SK-N-SH (cell line): ENCODE results near the gene CHMP6. TPM values are rescaled to one million over a fixed set of nuclear protein-coding genes. Genes with fewer than 3 reads are reported as not detected.

Experiments
- CTCF ChIA-PET: fragments of 300-600, 350-600 bp; formaldehyde crosslinking; extraction: SDS; loops from one replicate; lab custom pipeline; 2021; lab: Yijun Ruan, JAX
- POLR2A ChIA-PET: fragments of 350-600 bp; sonication (Branson Sonifier 250); formaldehyde crosslinking; extraction: SDS; loops from one replicate; lab custom pipeline; 2020; ENCODE audit warnings: antibody characterized with exemption, inconsistent platforms; lab: Yijun Ruan, JAX
- DNase-seq: peaks from one replicate; pipeline ENCODE4 v3.0.0; 2012
- H2AFZ ChIP-seq: fragments of 200-600 bp; sonication (generic); 2 replicates; pipeline ENCODE4 v1.8.1; 2016; ENCODE audit warnings: antibody characterized with exemption, mild to moderate bottlenecking, low read depth
- H3F3A ChIP-seq: fragments of 200-600 bp; sonication (generic); replicated peaks from 2 replicates; pipeline ENCODE3; 2016; ENCODE audit warnings: antibody characterized with exemption, mild to moderate bottlenecking; ENCODE audit not compliant: insufficient read depth
- H3K27ac ChIP-seq, 2 experiments: fragments of 200-500 bp in 1 of 2; fragments of 200-600 bp in 1 of 2; sonication (Bioruptor generic) in 1 of 2; sonication (generic), shearing (Covaris generic) in 1 of 2; 2 replicates each; pipeline versions ENCODE4 v1.5.1 to v1.6.1; 2014 to 2016; ENCODE audit warnings: low read depth in 2 of 2, inconsistent platforms in 1 of 2, low read length in 1 of 2, mild to moderate bottlenecking in 1 of 2, mixed read lengths in 1 of 2
- H3K27me3 ChIP-seq: fragments of 200-600 bp; sonication (generic), shearing (Covaris generic); 2 replicates; pipeline ENCODE4 v1.6.1; 2016; ENCODE audit warnings: mixed run types; ENCODE audit not compliant: insufficient read depth
- H3K36me3 ChIP-seq, 2 experiments: fragments of 200-500 bp in 1 of 2; fragments of 200-600 bp in 1 of 2; sonication (Bioruptor generic) in 1 of 2; sonication (generic) in 1 of 2; replicated peaks in 1 of 2; 2 replicates each; pipeline versions ENCODE3 to v1.5.1; 2014 to 2016; ENCODE audit warnings: low read length in 1 of 2, mild to moderate bottlenecking in 1 of 2; ENCODE audit not compliant: insufficient read depth in 2 of 2, control insufficient read depth in 1 of 2
- H3K4me1 ChIP-seq, 2 experiments: fragments of 200-500 bp in 1 of 2; fragments of 200-600 bp in 1 of 2; sonication (Bioruptor generic) in 1 of 2; sonication (generic), shearing (Covaris generic) in 1 of 2; 2 replicates each; pipeline versions ENCODE4 v1.5.1 to v1.6.1; 2014 to 2016; ENCODE audit warnings: low read depth in 1 of 2, low read length in 1 of 2, mixed run types in 1 of 2; ENCODE audit not compliant: insufficient read depth in 2 of 2, control insufficient read depth in 1 of 2
- H3K4me2 ChIP-seq: fragments of 200-600 bp; sonication (generic), shearing (Covaris generic); 2 replicates; pipeline ENCODE4 v1.6.1; 2017; ENCODE audit warnings: mixed run types
- H3K4me3 ChIP-seq, 2 experiments: fragments of 200-500 bp in 1 of 2; fragments of 200-600 bp in 1 of 2; sonication (Bioruptor generic) in 1 of 2; sonication (generic), shearing (Covaris generic) in 1 of 2; 2 replicates each; pipeline versions ENCODE4 v1.5.1 to v1.8.1; 2014 to 2016; ENCODE audit warnings: low read depth in 2 of 2, inconsistent platforms in 1 of 2, low read length in 1 of 2, mild to moderate bottlenecking in 1 of 2, mixed read lengths in 1 of 2, moderate library complexity in 1 of 2
- H3K79me2 ChIP-seq: fragments of 200-600 bp; sonication (generic); 2 replicates; pipeline ENCODE4 v1.8.1; 2017; ENCODE audit warnings: mild to moderate bottlenecking; ENCODE audit not compliant: insufficient read depth
- H3K9ac ChIP-seq: fragments of 200-600 bp; sonication (generic); 2 replicates; pipeline ENCODE4 v1.6.1; 2017; ENCODE audit warnings: mixed run types
- H3K9me2 ChIP-seq: fragments of 200-600 bp; sonication (generic); 2 replicates; pipeline ENCODE4 v1.6.1; 2017; ENCODE audit warnings: mixed run types
- H3K9me3 ChIP-seq: fragments of 200-600 bp; sonication (generic); 2 replicates; pipeline ENCODE4 v1.6.1; 2017; ENCODE audit warnings: mixed run types, mild to moderate bottlenecking, moderate library complexity
- H4K20me1 ChIP-seq: fragments of 200-600 bp; sonication (generic); 2 replicates; pipeline ENCODE4 v1.6.1; 2017; ENCODE audit warnings: mild to moderate bottlenecking, mixed run types; ENCODE audit not compliant: insufficient read depth
- ELF1 ChIP-seq: IDR thresholded peaks from 2 replicates; pipeline ENCODE4 v1.4.0; 2012
- EP300 ChIP-seq, 2 experiments: IDR thresholded peaks; 2 replicates each; pipeline versions ENCODE4 v1.4.0 to v1.6.1; 2012; ENCODE audit warnings: borderline replicate concordance in 1 of 2, low read depth in 1 of 2, low read length in 1 of 2
- GABPA ChIP-seq: IDR thresholded peaks from 2 replicates; pipeline ENCODE4 v1.4.0; 2012; ENCODE audit warnings: low read depth, mild to moderate bottlenecking
- MEF2A ChIP-seq: IDR thresholded peaks from 2 replicates; pipeline ENCODE4 v1.4.0; 2012; ENCODE audit warnings: low read depth, borderline replicate concordance
- NFIC ChIP-seq: IDR thresholded peaks from 2 replicates; pipeline ENCODE4 v1.4.0; 2012; ENCODE audit warnings: borderline replicate concordance
- PBX3 ChIP-seq: IDR thresholded peaks from 2 replicates; pipeline ENCODE4; 2012
- RAD21 ChIP-seq: IDR thresholded peaks from 2 replicates; pipeline ENCODE4 v1.6.1; 2012; ENCODE audit warnings: mild to moderate bottlenecking, low read length
- RCOR1 ChIP-seq: fragments of 150-350 bp; IDR thresholded peaks from 2 replicates; pipeline ENCODE4 v1.6.1; 2017; ENCODE audit warnings: antibody characterized with exemption, low read length
- REST ChIP-seq: IDR thresholded peaks from 2 replicates; pipeline ENCODE4 v1.6.1; 2012; ENCODE audit warnings: mild to moderate bottlenecking, low read depth, low read length, moderate library complexity
- RFX5 ChIP-seq: IDR thresholded peaks from 2 replicates; pipeline ENCODE4 v1.6.1; 2012; ENCODE audit warnings: mild to moderate bottlenecking, improper control_type of control experiment, low read length
- SIN3A ChIP-seq: IDR thresholded peaks from 2 replicates; pipeline ENCODE4 v1.6.1; 2012; ENCODE audit warnings: low read depth, mild to moderate bottlenecking, low read length, moderate library complexity, borderline replicate concordance
- SMC3 ChIP-seq: IDR thresholded peaks from 2 replicates; pipeline ENCODE4 v1.6.1; 2012; ENCODE audit warnings: low read depth, low read length, improper control_type of control experiment
- TAF1 ChIP-seq: IDR thresholded peaks from 2 replicates; pipeline ENCODE4 v1.6.1; 2012; ENCODE audit warnings: low read depth, mild to moderate bottlenecking, low read length, moderate library complexity, borderline replicate concordance
- TEAD4 ChIP-seq: IDR thresholded peaks from 2 replicates; pipeline ENCODE4 v1.4.0; 2012; ENCODE audit warnings: mild to moderate bottlenecking, borderline replicate concordance; ENCODE audit not compliant: insufficient read depth
- USF1 ChIP-seq: IDR thresholded peaks from 2 replicates; pipeline ENCODE4 v1.4.0; 2012; ENCODE audit warnings: low read depth, borderline replicate concordance
- USF2 ChIP-seq: fragments of 150-350 bp; IDR thresholded peaks from 2 replicates; pipeline ENCODE4 v1.6.1; 2017; ENCODE audit warnings: antibody characterized with exemption, low read length, low read depth, borderline replicate concordance
- ZBTB33 ChIP-seq: IDR thresholded peaks from 2 replicates; pipeline ENCODE4 v1.4.0; 2012; ENCODE audit warnings: low read depth, borderline replicate concordance
- WGBS: methylation state at CpG from one replicate; pipeline ENCODE4 v1.1.6; 2017; ENCODE audit warnings: low lambda C conversion rate; 5-methylcytosine and 5-hydroxymethylcytosine counted together
- polyA plus RNA-seq, 3 experiments: library from polyadenylated mRNA; depleted of rRNA; stranded (reverse); fragments of >200 nt; gene quantifications; 2 replicates each; pipeline ENCODE4 v1.2.3, GENCODE V29; 2012

The CHMP6 gene
- polyA plus RNA-seq, 1 of the 3 experiments (the other 2 are of a cell fraction): 44.1 TPM

GRCh38 chr17:81026266-81027036 lies 34.8 kb downstream of the CHMP6 start (continued):
- TF ChIP-seq PBX3: no peak

- POLR2A ChIA-PET: interaction anchor here (1.5 kb wide), 1 partner anchor 572 kb away, joined by 3 read pairs; no protein-coding TSS in a partner anchor
- WGBS: 56% methylated on average over 15 of the region's 15 CpGs
- CTCF ChIA-PET: interaction anchor here (1.2 to 19.0 kb wide), 8 partner anchors 10 to 600 kb away, joined by 4 to 668 read pairs (median 36); no protein-coding TSS in a partner anchor
These were observed 35.4 kb downstream of the CHMP6 start for GRCh38 chr17:81027038-81027437.

More at GRCh38 chr17:81027038-81027437, 35.4 kb downstream of the CHMP6 start:
- Histone ChIP-seq H3K27ac (no peak overlapping the region), H3K9me3 (no peaks in the 10 kb centered on the region), H3F3A (peaks cover 5% of the 10 kb centered on the region), H3K9ac (no peak overlapping the region), H3K4me2 (peak overlapping the region; percentile 45), H3K9me2 (no peaks in the 10 kb centered on the region), H2AFZ (no peak overlapping the region), H3K4me3 (no peak overlapping the region), H3K4me1 (peaks cover 0 to 21% of the 10 kb centered on the region in 2 experiments; a peak in 1 of 4 replicates), H3K27me3 (peaks cover 25% of the 10 kb centered on the region), H3K79me2 (no peaks in the 10 kb centered on the region), H3K36me3 (peaks cover 0 to 6% of the 10 kb centered on the region in 2 experiments), H4K20me1 (no peaks in the 10 kb centered on the region; the same call in 1 of the 2 replicates)
- DNase-seq: peak; percentile 78
- TF ChIP-seq USF2 (no peak), ZBTB33 (no peak), ELF1 (no peak), USF1 (no peak), EP300 (IDR thresholded peaks at IDR 0.05; ENCODE audit: borderline replicate concordance in 1 of 2, low read depth in 1 of 2, low read length in 1 of 2) (no peak), RFX5 (no peak), TAF1 (no peak), RAD21 (no peak), SMC3 (no peak), RCOR1 (no peak; the same call in 1 of the 2 replicates), TEAD4 (no peak), SIN3A (no peak), PBX3 (no peak), NFIC (no peak), REST (no peak), GABPA (no peak), MEF2A (no peak)
